ENCODE measurements around the gene USP17L20. TPM values are rescaled to one million over a fixed set of nuclear protein-coding genes. Genes with fewer than 3 reads are reported as not detected.
A peak's percentile ranks its signal among the peaks of the same experiment; 100 is the strongest.
"Not testable (repeated sequence)": the region's sequence is repeated elsewhere in the genome, so short reads cannot be mapped to it uniquely, and the experiment has no call there.

Gene USP17L20
- total RNA-seq, 3 donors from 2014 or later (not counting 1 experiment from before 2014, with no cell fraction given), result not detected

- H3K36me3 ChIP-seq (ENCODE audit: control insufficient read depth, insufficient read depth, low read length); H3K4me1 ChIP-seq (ENCODE audit: control insufficient read depth, insufficient read depth, low read length); H3K27ac Mint-ChIP-seq; H3K9me3 Mint-ChIP-seq; H3K4me1 Mint-ChIP-seq; H3K27ac ChIP-seq (ENCODE audit: low read length); H3K27me3 Mint-ChIP-seq (ENCODE audit: low read depth in 2 of 2); intact Hi-C loops (cut with micrococcal nuclease); H3K36me3 Mint-ChIP-seq; H3K4me3 Mint-ChIP-seq; H3K9me3 ChIP-seq (ENCODE audit: control insufficient read depth, insufficient read depth, low read length); H3K27me3 ChIP-seq (ENCODE audit: control insufficient read depth, insufficient read depth, low read length); DNase-seq; H3K4me3 ChIP-seq (ENCODE audit: low read length); ATAC-seq: not testable (repeated sequence)
- no CpG with 5 or more reads among the region's 15 CpGs for WGBS (ENCODE audit: insufficient coverage)
These were observed 23.8 kb upstream of the USP17L20 start, which contains the start of gene USP17L15 for GRCh38 chr4:9234085-9234484. Gene USP17L15, plus strand, starts transcription at chr4:9234385. Its CDS starts 0 bp downstream, at chr4:9234385.

- peak; percentile 0 to 11 for DNase-seq
- H3K36me3 ChIP-seq (ENCODE audit: control insufficient read depth, insufficient read depth, low read length); H3K9me3 Mint-ChIP-seq; H3K4me1 ChIP-seq (ENCODE audit: control insufficient read depth, insufficient read depth, low read length); intact Hi-C loops (cut with micrococcal nuclease); H3K4me1 Mint-ChIP-seq; H3K27me3 ChIP-seq (ENCODE audit: control insufficient read depth, insufficient read depth, low read length); H3K9me3 ChIP-seq (ENCODE audit: control insufficient read depth, insufficient read depth, low read length); H3K27me3 Mint-ChIP-seq (ENCODE audit: low read depth in 2 of 2); H3K4me3 Mint-ChIP-seq; H3K36me3 Mint-ChIP-seq; ATAC-seq; H3K27ac ChIP-seq (ENCODE audit: low read length); H3K4me3 ChIP-seq (ENCODE audit: low read length); H3K27ac Mint-ChIP-seq: not testable (repeated sequence)
- 82% methylated on average over 10 of the region's 12 CpGs for WGBS (ENCODE audit: insufficient coverage)
These were observed 19.5 kb upstream of the USP17L20 start for GRCh38 chr4:9238461-9238860.

- H3K9me3 Mint-ChIP-seq; H3K27ac ChIP-seq (ENCODE audit: low read length); intact Hi-C loops (cut with micrococcal nuclease); H3K27me3 ChIP-seq (ENCODE audit: control insufficient read depth, insufficient read depth, low read length); H3K27ac Mint-ChIP-seq; ATAC-seq; DNase-seq; H3K27me3 Mint-ChIP-seq (ENCODE audit: low read depth in 2 of 2); H3K4me1 Mint-ChIP-seq; H3K4me3 Mint-ChIP-seq; H3K36me3 Mint-ChIP-seq; H3K4me1 ChIP-seq (ENCODE audit: control insufficient read depth, insufficient read depth, low read length); H3K36me3 ChIP-seq (ENCODE audit: control insufficient read depth, insufficient read depth, low read length); H3K4me3 ChIP-seq (ENCODE audit: low read length); H3K9me3 ChIP-seq (ENCODE audit: control insufficient read depth, insufficient read depth, low read length): not testable (repeated sequence)
- WGBS (ENCODE audit: insufficient coverage), result no CpG with 5 or more reads among the region's 14 CpGs
These were observed 14.3 kb upstream of the USP17L20 start, which contains the start of gene USP17L17 for GRCh38 chr4:9243579-9243978. Gene USP17L17, plus strand, starts transcription at chr4:9243879. Its CDS starts 0 bp downstream, at chr4:9243879.

GRCh38 chr4:9247953-9248680 lies 9.8 kb upstream of the USP17L20 start, which contains the start of gene USP17L18:
Gene USP17L18, plus strand, starts transcription at chr4:9248630. Its CDS starts 0 bp downstream, at chr4:9248630.
- H3K27me3 ChIP-seq (ENCODE audit: control insufficient read depth, insufficient read depth, low read length); H3K4me3 Mint-ChIP-seq; H3K27ac ChIP-seq (ENCODE audit: low read length); H3K4me3 ChIP-seq (ENCODE audit: low read length); H3K36me3 ChIP-seq (ENCODE audit: control insufficient read depth, insufficient read depth, low read length); H3K4me1 ChIP-seq (ENCODE audit: control insufficient read depth, insufficient read depth, low read length); H3K9me3 ChIP-seq (ENCODE audit: control insufficient read depth, insufficient read depth, low read length); H3K36me3 Mint-ChIP-seq; intact Hi-C loops (cut with micrococcal nuclease); H3K27ac Mint-ChIP-seq; H3K27me3 Mint-ChIP-seq (ENCODE audit: low read depth in 2 of 2); H3K9me3 Mint-ChIP-seq; H3K4me1 Mint-ChIP-seq; ATAC-seq: not testable (repeated sequence)
- 95% methylated on average over 11 of the region's 26 CpGs for WGBS (ENCODE audit: insufficient coverage)
- peak; percentile 1 to 17 for DNase-seq

GRCh38 chr4:9253078-9253477 lies 4.8 kb upstream of the USP17L20 start, which contains the start of gene USP17L19:
Gene USP17L19, plus strand, starts transcription at chr4:9253378. Its CDS starts 0 bp downstream, at chr4:9253378.
- H3K4me3 Mint-ChIP-seq; H3K27me3 ChIP-seq (ENCODE audit: control insufficient read depth, insufficient read depth, low read length); H3K36me3 Mint-ChIP-seq; H3K9me3 Mint-ChIP-seq; ATAC-seq; H3K4me1 Mint-ChIP-seq; H3K27ac ChIP-seq (ENCODE audit: low read length); DNase-seq; H3K4me1 ChIP-seq (ENCODE audit: control insufficient read depth, insufficient read depth, low read length); H3K9me3 ChIP-seq (ENCODE audit: control insufficient read depth, insufficient read depth, low read length); intact Hi-C loops (cut with micrococcal nuclease); H3K27ac Mint-ChIP-seq; H3K27me3 Mint-ChIP-seq (ENCODE audit: low read depth in 2 of 2); H3K4me3 ChIP-seq (ENCODE audit: low read length); H3K36me3 ChIP-seq (ENCODE audit: control insufficient read depth, insufficient read depth, low read length): not testable (repeated sequence)
- no CpG with 5 or more reads among the region's 13 CpGs for WGBS (ENCODE audit: insufficient coverage)

GRCh38 chr4:9262572-9262971 lies 4.6 kb downstream of the USP17L20 start, which contains the start of gene USP17L21:
Gene USP17L21, plus strand, starts transcription at chr4:9262872. Its CDS starts 0 bp downstream, at chr4:9262872.
- H3K27ac ChIP-seq (ENCODE audit: low read length); H3K4me3 Mint-ChIP-seq; H3K4me1 Mint-ChIP-seq; H3K9me3 Mint-ChIP-seq; H3K27me3 Mint-ChIP-seq (ENCODE audit: low read depth in 2 of 2); H3K4me1 ChIP-seq (ENCODE audit: control insufficient read depth, insufficient read depth, low read length); ATAC-seq; H3K36me3 Mint-ChIP-seq; H3K27ac Mint-ChIP-seq; H3K4me3 ChIP-seq (ENCODE audit: low read length); intact Hi-C loops (cut with micrococcal nuclease); DNase-seq; H3K36me3 ChIP-seq (ENCODE audit: control insufficient read depth, insufficient read depth, low read length); H3K27me3 ChIP-seq (ENCODE audit: control insufficient read depth, insufficient read depth, low read length); H3K9me3 ChIP-seq (ENCODE audit: control insufficient read depth, insufficient read depth, low read length): not testable (repeated sequence)
- WGBS (ENCODE audit: insufficient coverage), result no CpG with 5 or more reads among the region's 13 CpGs

- H3K9me3 Mint-ChIP-seq; H3K27me3 ChIP-seq (ENCODE audit: control insufficient read depth, insufficient read depth, low read length); H3K27ac Mint-ChIP-seq; H3K27me3 Mint-ChIP-seq (ENCODE audit: low read depth in 2 of 2); H3K36me3 ChIP-seq (ENCODE audit: control insufficient read depth, insufficient read depth, low read length); H3K9me3 ChIP-seq (ENCODE audit: control insufficient read depth, insufficient read depth, low read length); ATAC-seq; H3K27ac ChIP-seq (ENCODE audit: low read length); DNase-seq; H3K4me1 ChIP-seq (ENCODE audit: control insufficient read depth, insufficient read depth, low read length); intact Hi-C loops (cut with micrococcal nuclease); H3K4me3 ChIP-seq (ENCODE audit: low read length); H3K4me1 Mint-ChIP-seq; H3K36me3 Mint-ChIP-seq; H3K4me3 Mint-ChIP-seq: not testable (repeated sequence)
- no CpG with 5 or more reads among the region's 15 CpGs for WGBS (ENCODE audit: insufficient coverage)
These were observed 9.4 kb downstream of the USP17L20 start, which contains the start of gene USP17L22 for GRCh38 chr4:9267319-9267718. Gene USP17L22, plus strand, starts transcription at chr4:9267619. Its CDS starts 0 bp downstream, at chr4:9267619.

GRCh38 chr4:9271719-9272118 lies 13.8 kb downstream of the USP17L20 start:
- H3K27me3 ChIP-seq (ENCODE audit: control insufficient read depth, insufficient read depth, low read length); H3K4me1 Mint-ChIP-seq; H3K36me3 Mint-ChIP-seq; H3K4me1 ChIP-seq (ENCODE audit: control insufficient read depth, insufficient read depth, low read length); H3K9me3 Mint-ChIP-seq; H3K4me3 Mint-ChIP-seq; H3K36me3 ChIP-seq (ENCODE audit: control insufficient read depth, insufficient read depth, low read length); H3K27ac ChIP-seq (ENCODE audit: low read length); H3K27ac Mint-ChIP-seq; H3K9me3 ChIP-seq (ENCODE audit: control insufficient read depth, insufficient read depth, low read length); H3K4me3 ChIP-seq (ENCODE audit: low read length); intact Hi-C loops (cut with micrococcal nuclease); DNase-seq; ATAC-seq; H3K27me3 Mint-ChIP-seq (ENCODE audit: low read depth in 2 of 2): not testable (repeated sequence)
- WGBS (ENCODE audit: insufficient coverage), result 84% methylated on average over 5 of the region's 10 CpGs

All from natural killer cell (primary cell).